ENCODE data around the gene CCDC33.

GRCh38 chr15:74343797-74344127 lies 107.6 kb downstream of the CCDC33 start:
- TF ChIP-seq ZNF324 (tag by site-specific recombination; IDR thresholded peaks at IDR 0.05), result no peak
- no peak for TF ChIP-seq ZNF202 (tag by site-specific recombination; IDR thresholded peaks at IDR 0.05; ENCODE audit: borderline replicate concordance)
- TF ChIP-seq, protein P1, sequence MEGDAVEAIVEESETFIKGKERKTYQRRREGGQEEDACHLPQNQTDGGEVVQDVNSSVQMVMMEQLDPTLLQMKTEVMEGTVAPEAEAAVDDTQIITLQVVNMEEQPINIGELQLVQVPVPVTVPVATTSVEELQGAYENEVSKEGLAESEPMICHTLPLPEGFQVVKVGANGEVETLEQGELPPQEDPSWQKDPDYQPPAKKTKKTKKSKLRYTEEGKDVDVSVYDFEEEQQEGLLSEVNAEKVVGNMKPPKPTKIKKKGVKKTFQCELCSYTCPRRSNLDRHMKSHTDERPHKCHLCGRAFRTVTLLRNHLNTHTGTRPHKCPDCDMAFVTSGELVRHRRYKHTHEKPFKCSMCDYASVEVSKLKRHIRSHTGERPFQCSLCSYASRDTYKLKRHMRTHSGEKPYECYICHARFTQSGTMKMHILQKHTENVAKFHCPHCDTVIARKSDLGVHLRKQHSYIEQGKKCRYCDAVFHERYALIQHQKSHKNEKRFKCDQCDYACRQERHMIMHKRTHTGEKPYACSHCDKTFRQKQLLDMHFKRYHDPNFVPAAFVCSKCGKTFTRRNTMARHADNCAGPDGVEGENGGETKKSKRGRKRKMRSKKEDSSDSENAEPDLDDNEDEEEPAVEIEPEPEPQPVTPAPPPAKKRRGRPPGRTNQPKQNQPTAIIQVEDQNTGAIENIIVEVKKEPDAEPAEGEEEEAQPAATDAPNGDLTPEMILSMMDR (tag by site-specific recombination; IDR thresholded peaks at IDR 0.05), result no peak
- TF ChIP-seq, protein P2, sequence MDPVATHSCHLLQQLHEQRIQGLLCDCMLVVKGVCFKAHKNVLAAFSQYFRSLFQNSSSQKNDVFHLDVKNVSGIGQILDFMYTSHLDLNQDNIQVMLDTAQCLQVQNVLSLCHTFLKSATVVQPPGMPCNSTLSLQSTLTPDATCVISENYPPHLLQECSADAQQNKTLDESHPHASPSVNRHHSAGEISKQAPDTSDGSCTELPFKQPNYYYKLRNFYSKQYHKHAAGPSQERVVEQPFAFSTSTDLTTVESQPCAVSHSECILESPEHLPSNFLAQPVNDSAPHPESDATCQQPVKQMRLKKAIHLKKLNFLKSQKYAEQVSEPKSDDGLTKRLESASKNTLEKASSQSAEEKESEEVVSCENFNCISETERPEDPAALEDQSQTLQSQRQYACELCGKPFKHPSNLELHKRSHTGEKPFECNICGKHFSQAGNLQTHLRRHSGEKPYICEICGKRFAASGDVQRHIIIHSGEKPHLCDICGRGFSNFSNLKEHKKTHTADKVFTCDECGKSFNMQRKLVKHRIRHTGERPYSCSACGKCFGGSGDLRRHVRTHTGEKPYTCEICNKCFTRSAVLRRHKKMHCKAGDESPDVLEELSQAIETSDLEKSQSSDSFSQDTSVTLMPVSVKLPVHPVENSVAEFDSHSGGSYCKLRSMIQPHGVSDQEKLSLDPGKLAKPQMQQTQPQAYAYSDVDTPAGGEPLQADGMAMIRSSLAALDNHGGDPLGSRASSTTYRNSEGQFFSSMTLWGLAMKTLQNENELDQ (tag by site-specific recombination; IDR thresholded peaks at IDR 0.05; ENCODE audit: low read depth), result no peak
- no peak for TF ChIP-seq TCF7L2 (IDR thresholded peaks at IDR 0.05; ENCODE audit: borderline replicate concordance, low read depth, low read length)
- TF ChIP-seq YY1 (tag by site-specific recombination; IDR thresholded peaks at IDR 0.05), result no peak
- no peak for TF ChIP-seq ZNF146 (tag by site-specific recombination; IDR thresholded peaks at IDR 0.05)
- no peak for TF ChIP-seq ZEB2 (tag by site-specific recombination; IDR thresholded peaks at IDR 0.05)
- no peak for TF ChIP-seq ZNF629 (tag by site-specific recombination; IDR thresholded peaks at IDR 0.05)
- TF ChIP-seq ZNF2 (tag by site-specific recombination; IDR thresholded peaks at IDR 0.05), result no peak
- TF ChIP-seq GLIS2 (tag by site-specific recombination; IDR thresholded peaks at IDR 0.05), result no peak
- TF ChIP-seq ZBTB7A (tag by site-specific recombination; IDR thresholded peaks at IDR 0.05; ENCODE audit: low read depth), result no peak
- no peak for TF ChIP-seq ZNF311 (tag by site-specific recombination; IDR thresholded peaks at IDR 0.05; ENCODE audit: borderline replicate concordance)
- no peak for TF ChIP-seq ZBTB26 (tag by site-specific recombination; optimal IDR thresholded peaks at IDR 0.05)
